HG03045 (cell line): ENCODE results near the gene NOP53.
"Not testable (repeated sequence)": the region's sequence is repeated elsewhere in the genome, so short reads cannot be mapped to it uniquely, and the experiment has no call there.

Experiments
- ATAC-seq: cut with Tn5 transposase; IDR thresholded peaks from one replicate; pipeline ENCODE4 v1.9.1; 2021; ENCODE audit warnings: mild to moderate bottlenecking, moderate library complexity; ENCODE audit not compliant: unreplicated experiment

NOP53 gene

GRCh38 chr19:47716270-47716937 is 28.9 kb upstream of the NOP53 start:
- no peak for ATAC-seq

- ATAC-seq: not testable (repeated sequence)
These were observed 26.8 kb upstream of the NOP53 start for GRCh38 chr19:47718415-47719046.

GRCh38 chr19:47719047-47719859 is 26.1 kb upstream of the NOP53 start:
- no peak for ATAC-seq

- ATAC-seq: no peak
These were observed 24.5 kb upstream of the NOP53 start for GRCh38 chr19:47720669-47721422.

GRCh38 chr19:47723581-47723940 is 21.8 kb upstream of the NOP53 start:
- no peak for ATAC-seq

- no peak for ATAC-seq
These were observed 19.5 kb upstream of the NOP53 start for GRCh38 chr19:47725759-47726401.

- no peak for ATAC-seq
These were observed 18.9 kb upstream of the NOP53 start for GRCh38 chr19:47726467-47726866.

GRCh38 chr19:47728295-47728694 is 17.1 kb upstream of the NOP53 start:
- not testable (repeated sequence) for ATAC-seq

- ATAC-seq: no peak
These were observed 15.9 kb upstream of the NOP53 start for GRCh38 chr19:47729468-47729798.

GRCh38 chr19:47729799-47730520 is 15.4 kb upstream of the NOP53 start:
- no peak for ATAC-seq

- no peak for ATAC-seq
These were observed 14.8 kb upstream of the NOP53 start for GRCh38 chr19:47730521-47730889.

GRCh38 chr19:47730910-47731309 is 14.4 kb upstream of the NOP53 start:
- ATAC-seq: no peak

GRCh38 chr19:47735131-47735530 is 10.2 kb upstream of the NOP53 start:
- no peak for ATAC-seq

GRCh38 chr19:47740866-47741519 is 4.4 kb upstream of the NOP53 start:
- ATAC-seq: no peak

GRCh38 chr19:47741544-47742140 is 3.7 kb upstream of the NOP53 start:
- no peak for ATAC-seq

GRCh38 chr19:47742634-47743033 is 2.7 kb upstream of the NOP53 start:
- ATAC-seq: no peak

GRCh38 chr19:47746129-47746528 is 783 bp downstream of the NOP53 start:
- ATAC-seq: not testable (repeated sequence)

GRCh38 chr19:47749326-47749725 is 4.0 kb downstream of the NOP53 start:
- no peak for ATAC-seq

GRCh38 chr19:47750752-47751151 is 5.4 kb downstream of the NOP53 start:
- ATAC-seq: no peak
